ENCODE data around the gene ZBTB43. TPM values are rescaled to one million over a fixed set of nuclear protein-coding genes. Genes with fewer than 3 reads are reported as not detected.

The ZBTB43 gene
- total RNA-seq, 2 experiments from 2014 or later: 14.3 to 21.1 TPM

- Mint-ChIP-seq H3K27ac (peak overlapping the region; percentile 37), H3K27me3 (no peaks in the 10 kb centered on the region), H3K4me3 (peak overlapping the region; percentile 77), H3K9me3 (no peaks in the 10 kb centered on the region), H3K36me3 (ENCODE audit: low read depth) (peaks cover 6% of the 10 kb centered on the region), H3K4me1 (ENCODE audit: low read depth) (peaks cover 29% of the 10 kb centered on the region)
- ChIA-PET CTCF (interaction anchor here (0.7 to 1.8 kb wide), 3 partner anchors 8 to 79 kb away, joined by 3 to 6 read pairs (median 3); partner anchors contain the start of gene RALGPS1), POLR2A (interaction anchor here (1.1 kb wide), 1 partner anchor 13 kb away, joined by 4 read pairs; no protein-coding TSS in a partner anchor)
- peak; percentile 34 for ATAC-seq
- intact Hi-C loops (cut with micrococcal nuclease): no loop called here
- peak; percentile 30 for DNase-seq
- TF ChIP-seq CTCF (IDR thresholded peaks at IDR 0.05): no peak
Measured at GRCh38 chr9:126860757-126861466, 56.1 kb downstream of the ZBTB43 start.

- no peaks in the 10 kb centered on the region for H3K9me3 Mint-ChIP-seq
- H3K4me3 Mint-ChIP-seq: peak overlapping the region; percentile 77
- ChIA-PET POLR2A (interaction anchor here (0.6 to 1.1 kb wide), 2 partner anchors 12 to 18 kb away, joined by 3 to 4 read pairs; no protein-coding TSS in a partner anchor), CTCF (interaction anchor here (1.2 to 1.8 kb wide), 2 partner anchors 53 to 80 kb away, joined by 3 to 6 read pairs; partner anchors contain the start of gene RALGPS1)
- peaks cover 29% of the 10 kb centered on the region for H3K4me1 Mint-ChIP-seq (ENCODE audit: low read depth)
- H3K27me3 Mint-ChIP-seq: no peaks in the 10 kb centered on the region
- peak overlapping the region; percentile 37 for H3K27ac Mint-ChIP-seq
- intact Hi-C loops (cut with micrococcal nuclease): no loop called here
- peak; percentile 13 for DNase-seq
- peaks cover 11% of the 10 kb centered on the region for H3K36me3 Mint-ChIP-seq (ENCODE audit: low read depth)
- TF ChIP-seq CTCF (IDR thresholded peaks at IDR 0.05): no peak
- ATAC-seq: no peak
Measured at GRCh38 chr9:126861707-126862103, 56.9 kb downstream of the ZBTB43 start.

GRCh38 chr9:126862104-126862761, 57.4 kb downstream of the ZBTB43 start:
- intact Hi-C loops (cut with micrococcal nuclease): no loop called here
- Mint-ChIP-seq H3K4me1 (ENCODE audit: low read depth) (peaks cover 32% of the 10 kb centered on the region), H3K27ac (peak overlapping the region; percentile 37), H3K36me3 (ENCODE audit: low read depth) (peaks cover 14% of the 10 kb centered on the region), H3K27me3 (no peaks in the 10 kb centered on the region), H3K4me3 (peak overlapping the region; percentile 77), H3K9me3 (no peaks in the 10 kb centered on the region)
- no peak for ATAC-seq
- ChIA-PET CTCF (interaction anchor here (0.8 to 1.8 kb wide), 3 partner anchors 41 to 81 kb away, joined by 3 to 6 read pairs (median 3); partner anchors contain the start of gene RALGPS1), POLR2A (interaction anchor here (0.6 kb wide), 1 partner anchor 17 kb away, joined by 3 read pairs; no protein-coding TSS in a partner anchor)
- no peak for TF ChIP-seq CTCF (IDR thresholded peaks at IDR 0.05)
- peak; percentile 4 for DNase-seq

- Mint-ChIP-seq H3K4me3 (no peak overlapping the region), H3K9me3 (no peaks in the 10 kb centered on the region), H3K36me3 (ENCODE audit: low read depth) (peaks cover 18% of the 10 kb centered on the region), H3K27me3 (no peaks in the 10 kb centered on the region), H3K4me1 (ENCODE audit: low read depth) (peaks cover 40% of the 10 kb centered on the region), H3K27ac (no peak overlapping the region)
- ATAC-seq (no peak), DNase-seq (no peak)
- intact Hi-C loops (cut with micrococcal nuclease): no loop called here
- ChIA-PET CTCF (interaction anchor here (1.2 kb wide), 1 partner anchor 334 kb away, joined by 3 read pairs; no protein-coding TSS in a partner anchor), POLR2A (interaction anchor here (0.8 to 1.0 kb wide), 3 partner anchors 15 to 26 kb away, joined by 3 to 4 read pairs (median 3); no protein-coding TSS in a partner anchor)
- no peak for TF ChIP-seq CTCF (IDR thresholded peaks at IDR 0.05)
Measured at GRCh38 chr9:126864771-126865170, 59.9 kb downstream of the ZBTB43 start.

All from activated CD8-positive, alpha-beta T cell treated with anti-CD3 and anti-CD28 coated beads for 36 hours (primary cell).